Uterus (tissue), 4 donors: ENCODE data around the gene NPEPL1. TPM values are rescaled to one million over a fixed set of nuclear protein-coding genes. Genes with fewer than 3 reads are reported as not detected.

Experiments
- DNase-seq, 2 donors: peaks; one replicate each; pipeline ENCODE4 v3.0.0-alpha.2; 2019 to 2020
- H3K27ac ChIP-seq, 2 donors: fragments of 200-600 bp; sonication (generic); 1 replicate in 1 of 2; 2 replicates in 1 of 2; pipeline ENCODE4 v1.5.1; 2016 to 2018
- H3K27me3 ChIP-seq, 2 donors: fragments of 200-600 bp; sonication (generic); one replicate each; pipeline ENCODE4 v1.5.1; 2018 to 2019; ENCODE audit warnings: control low read depth in 1 of 2
- H3K36me3 ChIP-seq, 2 donors: fragments of 200-600 bp; sonication (generic); one replicate each; pipeline ENCODE4 v1.5.1; 2019; ENCODE audit warnings: control low read depth in 1 of 2
- H3K4me1 ChIP-seq, 2 donors: fragments of 200-600 bp; sonication (generic); one replicate each; pipeline ENCODE4 v1.5.1; 2018 to 2019; ENCODE audit warnings: control low read depth in 1 of 2
- H3K4me3 ChIP-seq, 2 donors: fragments of 200-600 bp; sonication (generic); 1 replicate in 1 of 2; 2 replicates in 1 of 2; pipeline ENCODE4 v1.5.1; 2018 to 2019; ENCODE audit warnings: mild to moderate bottlenecking in 1 of 2
- H3K9me3 ChIP-seq, 2 donors: fragments of 200-600 bp; sonication (generic); one replicate each; pipeline ENCODE4 v1.5.1; 2019; ENCODE audit warnings: control low read depth in 1 of 2
- POLR2A ChIP-seq, 2 donors: fragments of 450-650 bp; IDR thresholded peaks; one replicate each; pipeline ENCODE4 v1.6.1; 2016; ENCODE audit warnings: antibody characterized with exemption in 2 of 2, mild to moderate bottlenecking in 1 of 2, moderate library complexity in 1 of 2
- intact Hi-C: fragments of 100-400 bp; cut with DNase I; formaldehyde crosslinking; loops from one replicate; pipeline ENCODE4 v1.15.1; 2023; ENCODE audit warnings: low total_unique reads
- total RNA-seq, 4 donors: library from RNA; depleted of rRNA in 3 of 4; stranded (reverse); fragments of >200 nt in 3 of 4; gene quantifications; one replicate each; pipeline versions ENCODE4 v1.1.0 to v1.2.4, GENCODE V29; 2014 to 2023
- TF ChIP-seq, protein P1 (sequence below), 4 experiments: fragments of 200-600 bp in 2 of 4; fragments of 450-650 bp in 2 of 4; sonication (generic) in 2 of 4; IDR thresholded peaks; one replicate each; pipeline ENCODE4 v1.5.1; 2016 to 2019; ENCODE audit warnings: antibody characterized with exemption in 4 of 4, mild to moderate bottlenecking in 2 of 4, moderate library complexity in 1 of 4
- donor health status: DM: yes; HTN: yes; CAD: no.

Gene NPEPL1
- total RNA-seq, 4 donors from 2014 or later = 14.1 to 35.2 (median 24.7) TPM

DNA sequence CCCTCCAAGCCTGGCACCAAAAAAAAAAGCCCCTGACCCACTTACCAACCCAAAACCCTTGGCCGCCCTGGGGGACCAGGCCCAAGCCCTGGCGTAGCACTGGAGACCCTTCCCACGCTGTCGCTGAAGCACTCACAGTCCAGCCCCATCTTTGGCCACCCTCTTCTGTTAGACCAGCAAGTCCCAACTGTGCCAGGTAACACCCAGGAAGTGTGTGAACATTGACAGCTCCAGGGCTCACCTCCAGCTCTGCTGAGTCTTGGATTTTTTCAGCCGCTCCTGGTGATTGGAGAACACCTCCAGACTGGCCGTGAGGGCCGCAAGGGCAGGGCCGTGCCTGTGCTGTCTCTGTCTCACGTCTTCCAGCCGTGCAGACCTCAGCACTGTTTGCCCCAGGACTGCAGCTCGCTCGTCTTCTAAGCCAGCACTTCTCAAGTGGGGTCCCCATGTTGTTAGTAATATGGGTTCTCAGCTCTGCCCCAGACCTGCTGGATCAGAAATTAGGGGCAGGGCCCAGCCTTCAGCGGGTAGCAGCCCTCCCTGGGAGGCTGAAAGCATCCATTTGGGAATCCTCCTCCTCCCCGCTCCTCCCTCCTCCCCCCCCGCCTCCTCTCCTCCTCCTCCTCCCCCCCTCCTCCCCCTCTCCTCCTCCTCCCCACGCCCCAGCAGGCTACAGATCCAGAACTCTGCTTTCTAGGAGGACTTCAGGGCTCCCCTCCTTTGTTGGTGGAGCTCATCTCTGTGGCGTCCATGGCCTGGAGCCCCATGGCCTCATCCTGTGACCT, 18.1 kb downstream of the NPEPL1 start:
- no peaks in the 10 kb centered on the region for H3K9me3 ChIP-seq
- no peak for TF ChIP-seq POLR2A (IDR thresholded peaks at IDR 0.05)
- TF ChIP-seq, protein P1, sequence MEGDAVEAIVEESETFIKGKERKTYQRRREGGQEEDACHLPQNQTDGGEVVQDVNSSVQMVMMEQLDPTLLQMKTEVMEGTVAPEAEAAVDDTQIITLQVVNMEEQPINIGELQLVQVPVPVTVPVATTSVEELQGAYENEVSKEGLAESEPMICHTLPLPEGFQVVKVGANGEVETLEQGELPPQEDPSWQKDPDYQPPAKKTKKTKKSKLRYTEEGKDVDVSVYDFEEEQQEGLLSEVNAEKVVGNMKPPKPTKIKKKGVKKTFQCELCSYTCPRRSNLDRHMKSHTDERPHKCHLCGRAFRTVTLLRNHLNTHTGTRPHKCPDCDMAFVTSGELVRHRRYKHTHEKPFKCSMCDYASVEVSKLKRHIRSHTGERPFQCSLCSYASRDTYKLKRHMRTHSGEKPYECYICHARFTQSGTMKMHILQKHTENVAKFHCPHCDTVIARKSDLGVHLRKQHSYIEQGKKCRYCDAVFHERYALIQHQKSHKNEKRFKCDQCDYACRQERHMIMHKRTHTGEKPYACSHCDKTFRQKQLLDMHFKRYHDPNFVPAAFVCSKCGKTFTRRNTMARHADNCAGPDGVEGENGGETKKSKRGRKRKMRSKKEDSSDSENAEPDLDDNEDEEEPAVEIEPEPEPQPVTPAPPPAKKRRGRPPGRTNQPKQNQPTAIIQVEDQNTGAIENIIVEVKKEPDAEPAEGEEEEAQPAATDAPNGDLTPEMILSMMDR (IDR thresholded peaks at IDR 0.05) = no peak
- no peaks in the 10 kb centered on the region for H3K36me3 ChIP-seq
- peak in 1 of 2 donors; percentile 6 for DNase-seq
- no peaks in the 10 kb centered on the region for H3K27me3 ChIP-seq
- H3K4me3 ChIP-seq = no peak overlapping the region
- no peak overlapping the region for H3K27ac ChIP-seq
- intact Hi-C loops = no loop called here
- no peaks in the 10 kb centered on the region for H3K4me1 ChIP-seq

DNA sequence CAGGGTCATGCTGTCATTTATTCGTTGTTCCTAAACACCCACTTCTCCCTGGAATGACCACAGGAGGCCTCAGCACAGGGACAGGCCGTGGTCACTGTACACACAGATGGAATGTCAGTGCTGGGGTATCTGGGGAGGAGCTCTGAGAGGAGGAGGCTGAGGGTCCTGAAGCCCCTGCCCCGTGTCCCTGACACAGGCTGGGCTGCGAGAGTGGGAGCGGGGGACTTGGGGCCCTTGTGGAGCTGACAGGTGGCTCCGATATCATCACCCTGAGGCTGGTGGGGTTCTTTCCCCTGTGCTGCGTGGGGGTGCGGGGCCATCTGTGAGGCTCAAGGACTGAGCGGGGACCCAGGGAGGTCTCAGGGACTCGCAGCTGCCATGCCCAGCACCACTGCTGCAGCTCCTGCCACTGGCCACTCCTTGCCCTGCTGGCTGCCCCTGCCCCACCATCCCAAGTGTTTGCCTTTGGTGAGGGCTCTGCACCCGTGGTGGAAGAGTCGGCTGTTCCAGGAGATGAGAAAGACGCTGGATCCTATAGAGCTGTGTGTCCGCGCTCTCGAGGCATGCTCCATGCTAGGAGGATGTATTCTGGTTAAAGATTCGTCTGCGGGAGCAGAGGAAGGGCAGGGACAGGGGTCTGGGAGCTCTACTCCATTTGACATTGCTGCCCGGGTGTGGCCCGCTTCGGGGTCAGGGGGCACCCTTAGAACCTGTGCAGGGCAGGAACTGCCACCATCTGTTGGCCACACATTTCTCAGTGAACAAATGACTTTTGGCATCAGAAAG, 18.9 kb downstream of the NPEPL1 start:
- intact Hi-C loops = no loop called here
- Histone ChIP-seq H3K4me1 (no peaks in the 10 kb centered on the region), H3K36me3 (no peaks in the 10 kb centered on the region), H3K9me3 (no peaks in the 10 kb centered on the region), H3K27ac (no peak overlapping the region), H3K27me3 (no peaks in the 10 kb centered on the region), H3K4me3 (no peak overlapping the region)
- peak in 1 of 2 donors; percentile 10 for DNase-seq
- TF ChIP-seq POLR2A (IDR thresholded peaks at IDR 0.05) = no peak
- TF ChIP-seq, protein P1 (IDR thresholded peaks at IDR 0.05) = no peak

GRCh38 chr20:58712151-58712791, 19.7 kb downstream of the NPEPL1 start:
- Histone ChIP-seq H3K27ac (no peak overlapping the region), H3K4me1 (no peaks in the 10 kb centered on the region), H3K27me3 (no peaks in the 10 kb centered on the region), H3K9me3 (no peaks in the 10 kb centered on the region), H3K36me3 (no peaks in the 10 kb centered on the region), H3K4me3 (no peak overlapping the region)
- TF ChIP-seq, protein P1 (IDR thresholded peaks at IDR 0.05) = no peak
- no peak for TF ChIP-seq POLR2A (IDR thresholded peaks at IDR 0.05)
- intact Hi-C loops = no loop called here
- peak in 1 of 2 donors; percentile 9 for DNase-seq

GRCh38 chr20:58712806-58713731, 20.5 kb downstream of the NPEPL1 start:
- Histone ChIP-seq H3K4me3 (no peak overlapping the region), H3K36me3 (no peaks in the 10 kb centered on the region), H3K27ac (no peak overlapping the region), H3K27me3 (no peaks in the 10 kb centered on the region), H3K4me1 (no peaks in the 10 kb centered on the region), H3K9me3 (no peaks in the 10 kb centered on the region)
- DNase-seq = peak; percentile 11 to 12
- intact Hi-C loops = no loop called here
- TF ChIP-seq POLR2A (IDR thresholded peaks at IDR 0.05) = no peak
- TF ChIP-seq, protein P1 (IDR thresholded peaks at IDR 0.05) = no peak
